Loucy (cell line): ENCODE measurements around the gene DLGAP1.

Experiments used
- CTCF ChIP-seq: fragments of 200-600 bp; sonication (generic); conservative IDR thresholded peaks from 2 replicates; pipeline ENCODE4 v1.5.1; 2014; ENCODE audit warnings: mild to moderate bottlenecking, antibody characterized with exemption, low read length
- EZH2phosphoT487 ChIP-seq: fragments of 200-600 bp; IDR thresholded peaks from 2 replicates; pipeline ENCODE4 v1.6.1; 2018; ENCODE audit warnings: antibody characterized with exemption, mild to moderate bottlenecking, moderate library complexity, borderline replicate concordance

GRCh38 chr18:4245456-4245855 lies 209.7 kb downstream of the DLGAP1 start:
- TF ChIP-seq CTCF (no peak), EZH2phosphoT487 (no peak)
